Pancreas (tissue), 10 donors: ENCODE data around the gene LOXL1. TPM values are rescaled to one million over a fixed set of nuclear protein-coding genes. Genes with fewer than 3 reads are reported as not detected.

ENCODE experiments used
- ATAC-seq, 4 donors: fragments of 200-7000 bp; cut with Tn5 transposase; one replicate each; pipeline versions ENCODE4 v1.8.0 to v1.9.1; 2020; ENCODE audit warnings: mild to moderate bottlenecking in 4 of 4, moderate library complexity in 4 of 4
- DNase-seq, 6 donors: peaks; one replicate each; pipeline ENCODE4 v3.0.0-alpha.2; 2020
- FAIRE-seq: peaks from 2 replicates; lab custom pipeline; 2012; peaks lifted over from hg19 to GRCh38; lab: Jason Lieb, UNC
- H3K27ac ChIP-seq, 4 donors: fragments of 200-600 bp; sonication (generic); 1 replicate in 3 of 4; 2 replicates in 1 of 4; pipeline versions ENCODE4 v1.5.0 to v1.8.0; 2020
- H3K27me3 ChIP-seq, 4 donors: fragments of 200-600 bp; one replicate each; pipeline ENCODE4 v1.8.0; 2021
- H3K36me3 ChIP-seq, 3 donors: fragments of 200-600 bp; sonication (generic) in 1 of 3; one replicate each; pipeline versions ENCODE4 v1.5.0 to v1.8.0; 2020 to 2021
- H3K4me1 ChIP-seq, 3 donors: fragments of 200-600 bp; one replicate each; pipeline ENCODE4 v1.8.0; 2021
- H3K4me3 ChIP-seq, 4 donors: fragments of 200-600 bp; sonication (generic) in 2 of 4; one replicate each; pipeline versions ENCODE4 v1.5.0 to v1.8.0; 2020 to 2021
- H3K9me3 ChIP-seq, 4 donors: fragments of 200-600 bp; one replicate each; pipeline ENCODE4 v1.8.0; 2021
- CTCF ChIP-seq, 4 donors: fragments of 200-600 bp; sonication (generic) in 3 of 4; IDR thresholded peaks; one replicate each; pipeline versions ENCODE4 v1.5.0 to v1.8.0; 2021; ENCODE audit warnings: antibody characterized with exemption in 4 of 4
- WGBS, 2 donors: extraction: QIAGEN DNeasy Blood & Tissue Kit; methylation state at CpG; one replicate each; pipeline ENCODE4 v1.1.7; 2013; 5-methylcytosine and 5-hydroxymethylcytosine counted together
- intact Hi-C, 3 donors: fragments of 100-400 bp; cut with DNase I; formaldehyde crosslinking; loops; one replicate each; pipeline versions ENCODE4 v1.11.1 to v1.14.2; 2022
- polyA plus RNA-seq, 2 donors: library from polyadenylated mRNA; stranded (reverse); fragments of 200-250 nt; gene quantifications; one replicate each; pipeline ENCODE4 v1.2.3, GENCODE V29; 2013
- total RNA-seq, 6 donors: library from RNA; stranded (reverse); fragmentation: NEBNext Ultra II Directional in 4 of 6; extraction: Animal tissue kit (Norgen Biotek cat#: 25700) in 4 of 6; gene quantifications; one replicate each; pipeline versions ENCODE4 v1.2.1 to v1.2.4, GENCODE V29; 2021 to 2023
- donor health status: healthy with polysubstance abuse.
- donor health status: DM: no; HTN: no; CAD: no; lungs with moderate emphysema.
- donor health status: DM: no; HTN: no; CAD: no.
- donor health status: control.
- donor health status: control.
- donor health status: Bipolar disorder and iron deficiency.
- donor health status: DM: yes; HTN: yes; CAD: no.
- donor health status: DM: no; HTN: no; CAD: no.
- donor health status: DM: no; HTN: no; CAD: no.
- donor health status: DM: yes; HTN: yes; CAD: no.

LOXL1 gene
- total and polyA plus RNA-seq, 8 donors: 2.2 to 14.9 (median 5.5) TPM

- FAIRE-seq: no peak
- Histone ChIP-seq H3K4me1 (peaks cover 5 to 20% (median 12%) of the 10 kb centered on the region in 3 donors), H3K27ac (no peak overlapping the region), H3K4me3 (no peak overlapping the region), H3K9me3 (no peaks in the 10 kb centered on the region), H3K27me3 (no peaks in the 10 kb centered on the region), H3K36me3 (no peaks in the 10 kb centered on the region)
- WGBS, 2 donors: 64 to 76% methylated on average over 6 of the region's 6 CpGs
- DNase-seq: peak in 1 of 6 donors; percentile 3
- ATAC-seq: no peak
- intact Hi-C loops: no loop called here
- TF ChIP-seq CTCF (IDR thresholded peaks at IDR 0.05): no peak
These were observed 6.3 kb downstream of the LOXL1 start for GRCh38 chr15:73932381-73933191.

- Histone ChIP-seq H3K27ac (peak overlapping the region; percentile 5 to 59 (median 50)), H3K4me3 (no peak overlapping the region), H3K36me3 (no peaks in the 10 kb centered on the region), H3K27me3 (no peaks in the 10 kb centered on the region), H3K4me1 (peaks cover 5 to 14% (median 8%) of the 10 kb centered on the region in 3 donors), H3K9me3 (no peaks in the 10 kb centered on the region)
- no peak for TF ChIP-seq CTCF (IDR thresholded peaks at IDR 0.05)
- DNase-seq (peak; percentile 63 to 88 (median 82)), ATAC-seq (peak; percentile 79 to 91 (median 88)), FAIRE-seq (no peak)
- intact Hi-C loops: no loop called here
- WGBS, 2 donors: 37 to 39% methylated on average over 7 of the region's 7 CpGs
These were observed 8.0 kb downstream of the LOXL1 start for GRCh38 chr15:73934281-73934680.

GRCh38 chr15:73935547-73935946 is 9.3 kb downstream of the LOXL1 start:
- H3K27ac ChIP-seq: no peak overlapping the region
- no peaks in the 10 kb centered on the region for H3K27me3 ChIP-seq
- ATAC-seq (peak in 1 of 4 donors; percentile 24), FAIRE-seq (no peak), DNase-seq (peak in 1 of 6 donors; percentile 49)
- no peak for TF ChIP-seq CTCF (IDR thresholded peaks at IDR 0.05)
- no peak overlapping the region for H3K4me3 ChIP-seq
- peaks cover 5 to 14% (median 8%) of the 10 kb centered on the region in 3 donors for H3K4me1 ChIP-seq
- WGBS, 2 donors: 94 to 96% methylated on average over 2 to 4 of the region's 4 CpGs
- intact Hi-C loops: no loop called here
- no peaks in the 10 kb centered on the region for H3K9me3 ChIP-seq
- no peaks in the 10 kb centered on the region for H3K36me3 ChIP-seq

GRCh38 chr15:73936181-73936580 is 9.9 kb downstream of the LOXL1 start:
- DNase-seq: peak in 1 of 6 donors; percentile 38

More at GRCh38 chr15:73936181-73936580, 9.9 kb downstream of the LOXL1 start:
- no peak for TF ChIP-seq CTCF (IDR thresholded peaks at IDR 0.05)
- intact Hi-C loops: no loop called here
- no peaks in the 10 kb centered on the region for H3K9me3 ChIP-seq
- peaks cover 5 to 14% (median 8%) of the 10 kb centered on the region in 3 donors for H3K4me1 ChIP-seq
- no peaks in the 10 kb centered on the region for H3K36me3 ChIP-seq
- ATAC-seq (peak in 2 of 4 donors; percentile 14 to 49), FAIRE-seq (no peak)
- no peak overlapping the region for H3K27ac ChIP-seq
- no peak overlapping the region for H3K4me3 ChIP-seq
- no peaks in the 10 kb centered on the region for H3K27me3 ChIP-seq
- 57 to 62% methylated on average over 5 of the region's 5 CpGs for WGBS, 2 donors
